OCI-LY1 (cell line): ENCODE data around the gene TMC7.

Experiments used
- CTCF ChIP-seq: fragments of 200-600 bp; sonication (generic), shearing (Covaris generic); IDR thresholded peaks from 2 replicates; pipeline ENCODE4 v1.5.1; 2017; ENCODE audit warnings: mild to moderate bottlenecking, antibody characterized with exemption, low read length, moderate library complexity, mixed read lengths
- EZH2 ChIP-seq: fragments of 200-600 bp; sonication (generic), shearing (Covaris generic); IDR thresholded peaks from 2 replicates; pipeline ENCODE4 v1.8.0; 2017; ENCODE audit warnings: borderline replicate concordance, mixed run types, mild to moderate bottlenecking, antibody characterized with exemption, low read length, moderate library complexity, mixed read lengths

- TF ChIP-seq CTCF: no peak
- no peak for TF ChIP-seq EZH2
Measured at GRCh38 chr16:19017179-19017578, 33.4 kb downstream of the TMC7 start.
